Right renal pelvis (tissue), 4 donors: ENCODE measurements around the gene PHOX2A. TPM values are rescaled to one million over a fixed set of nuclear protein-coding genes. Genes with fewer than 3 reads are reported as not detected.
"Not testable (repeated sequence)": the region's sequence is repeated elsewhere in the genome, so short reads cannot be mapped to it uniquely, and the experiment has no call there.

ENCODE experiments used
- DNase-seq, 4 donors: peaks; one replicate each; pipeline ENCODE4 v3.0.0-alpha.2; 2013; ENCODE audit warnings: low read depth in 4 of 4, low spot score in 3 of 4, missing footprints in 1 of 4
- polyA plus RNA-seq, 4 donors: library from polyadenylated mRNA; unstranded; fragments of 120-200 nt; gene quantifications; one replicate each; pipeline ENCODE4 v1.2.1, GENCODE V29; 2013; ENCODE audit not compliant: insufficient read length in 4 of 4

The PHOX2A gene
- polyA plus RNA-seq, 4 donors = 0.49 TPM; not detected in 3

DNA sequence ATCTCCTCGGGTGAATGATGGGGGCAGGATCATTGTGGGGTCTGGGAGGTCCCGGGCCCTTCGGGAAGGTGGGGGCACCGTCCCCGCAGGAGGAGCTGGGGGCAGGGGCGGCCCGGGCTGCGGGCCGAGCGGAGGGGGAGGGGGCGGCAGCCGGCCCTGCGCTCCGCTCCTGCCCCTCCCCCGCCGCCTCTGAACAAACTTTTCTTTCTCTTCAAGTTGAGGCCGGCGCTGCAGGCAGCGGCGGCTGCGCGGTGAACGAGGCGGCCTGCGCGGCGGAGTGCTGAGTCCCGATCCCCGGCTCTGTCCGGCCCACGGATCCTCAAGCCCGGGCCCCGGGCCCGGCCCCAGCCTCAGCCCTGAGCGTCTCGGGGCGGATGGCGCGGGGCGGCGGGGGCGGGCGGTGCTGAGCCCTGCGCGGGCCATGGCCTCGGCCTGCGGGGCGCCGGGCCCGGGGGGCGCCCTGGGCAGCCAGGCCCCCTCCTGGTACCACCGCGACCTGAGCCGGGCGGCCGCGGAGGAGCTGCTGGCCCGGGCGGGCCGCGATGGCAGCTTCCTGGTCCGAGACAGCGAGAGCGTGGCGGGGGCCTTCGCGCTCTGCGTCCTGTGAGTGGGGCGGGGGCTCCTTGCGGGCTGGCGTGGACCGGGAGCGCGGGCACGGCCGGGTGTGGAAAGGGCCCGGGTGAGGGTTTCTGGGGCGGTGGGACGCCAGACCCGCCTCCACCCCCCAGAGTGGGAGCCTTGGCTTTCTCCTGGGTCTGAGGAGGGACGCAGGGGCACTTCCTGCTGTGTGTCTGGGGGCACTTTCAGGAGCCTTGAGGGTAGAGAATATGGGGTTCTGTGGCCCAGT is 19.2 kb downstream of the PHOX2A start, which contains the start of gene INPPL1:
Gene INPPL1 (plus strand): TSS at position 204 of the 847 bp plus-strand sequence. CDS start 218 bp downstream, at position 422.
- DNase-seq = no peak

DNA sequence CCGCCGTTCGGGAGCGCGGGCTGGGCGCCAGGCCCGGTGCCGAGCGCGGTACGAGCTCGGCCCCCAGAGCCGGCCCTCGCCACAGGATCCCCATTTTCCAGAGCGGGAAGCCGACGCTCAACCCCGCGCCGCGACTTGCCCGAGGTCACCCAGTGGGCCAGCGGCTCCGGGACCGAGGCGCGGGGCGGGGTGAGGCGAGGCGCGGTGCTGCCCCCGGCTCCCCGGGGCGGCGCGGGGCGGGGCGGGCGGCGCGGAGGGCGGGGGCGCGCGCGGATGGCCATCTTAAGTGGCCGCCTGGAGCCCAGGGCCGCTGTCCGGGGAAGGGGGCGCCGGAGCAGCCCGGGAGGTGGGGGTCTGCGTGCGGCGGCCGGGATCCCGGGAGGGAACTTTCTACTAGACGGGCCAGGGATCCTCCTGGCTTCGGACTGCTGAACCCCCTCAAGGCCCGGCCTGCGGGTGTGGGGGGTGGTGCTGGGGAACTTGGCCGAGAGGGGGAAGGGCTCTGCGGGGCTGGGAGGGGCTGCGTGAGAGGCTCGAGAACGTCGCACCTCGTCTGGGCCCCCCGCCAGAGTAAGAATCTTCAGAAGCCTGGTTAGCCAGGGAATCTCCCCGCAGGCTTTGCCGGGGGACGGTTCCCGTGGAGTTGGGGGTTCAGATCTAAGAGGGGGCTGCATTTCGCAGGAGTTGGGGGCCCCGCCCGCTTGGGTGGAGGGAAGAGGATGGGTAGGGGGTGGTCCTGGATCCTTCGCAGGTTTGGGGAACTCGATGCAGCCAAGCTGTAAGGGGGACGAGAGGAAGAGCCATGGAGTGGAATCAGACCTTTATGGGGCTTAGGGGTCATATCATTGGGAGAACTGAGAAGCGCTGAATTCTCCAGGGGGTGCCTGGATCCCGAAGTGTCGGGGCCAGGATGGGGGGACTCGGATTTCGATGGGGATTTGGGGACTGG is 20.1 kb downstream of the PHOX2A start:
- DNase-seq = peak in 2 of 4 donors; percentile 52 to 69

GRCh38 chr11:72222907-72223614 is 20.9 kb downstream of the PHOX2A start:
- peak; percentile 90 to 95 (median 94) for DNase-seq

- no peak for DNase-seq
Measured at GRCh38 chr11:72222106-72222891, 21.7 kb downstream of the PHOX2A start.

- DNase-seq = no peak
Measured at GRCh38 chr11:72221386-72222075, 22.4 kb downstream of the PHOX2A start.

DNA sequence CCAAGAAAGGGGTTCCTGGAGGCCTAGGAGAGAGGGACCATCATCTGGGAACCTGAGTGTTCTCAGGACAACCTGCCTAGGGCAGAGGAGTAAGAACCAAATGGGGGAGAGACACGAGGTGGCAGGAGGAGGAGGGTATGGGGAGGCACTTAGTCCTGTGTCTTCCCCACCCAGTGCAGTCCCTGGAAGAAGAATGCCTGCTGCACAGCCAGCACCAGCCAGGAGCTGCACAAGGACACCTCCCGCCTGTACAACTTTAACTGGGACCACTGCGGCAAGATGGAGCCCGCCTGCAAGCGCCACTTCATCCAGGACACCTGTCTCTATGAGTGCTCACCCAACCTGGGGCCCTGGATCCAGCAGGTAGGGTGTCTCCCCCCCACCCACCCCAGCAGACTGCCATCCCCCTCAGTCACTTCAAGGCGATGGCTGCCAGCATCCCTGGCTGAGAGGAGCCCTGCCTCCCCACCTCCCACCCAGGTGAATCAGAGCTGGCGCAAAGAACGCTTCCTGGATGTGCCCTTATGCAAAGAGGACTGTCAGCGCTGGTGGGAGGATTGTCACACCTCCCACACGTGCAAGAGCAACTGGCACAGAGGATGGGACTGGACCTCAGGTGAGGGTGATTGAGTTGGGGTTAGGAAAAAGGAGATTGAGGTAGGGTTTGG is 23.1 kb downstream of the PHOX2A start:
- no peak for DNase-seq

DNA sequence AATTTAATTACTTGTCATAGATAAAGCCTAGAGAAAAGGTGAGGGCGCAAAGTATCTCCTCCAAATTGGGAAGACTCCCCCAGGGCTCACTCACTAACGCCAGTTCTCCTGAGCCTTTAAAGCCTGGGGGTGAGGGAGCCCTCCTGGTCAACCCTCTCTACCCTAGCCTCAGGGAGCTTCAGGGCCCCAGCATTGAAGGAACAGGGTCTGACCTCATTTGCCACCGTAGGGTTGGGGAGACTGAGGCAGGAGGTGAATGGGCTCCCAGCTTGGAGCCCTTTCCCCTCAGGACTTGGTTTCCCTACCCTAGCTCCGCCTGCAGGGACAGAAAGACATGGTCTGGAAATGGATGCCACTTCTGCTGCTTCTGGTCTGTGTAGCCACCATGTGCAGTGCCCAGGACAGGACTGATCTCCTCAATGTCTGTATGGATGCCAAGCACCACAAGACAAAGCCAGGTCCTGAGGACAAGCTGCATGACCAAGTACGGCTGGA is 25.7 kb downstream of the PHOX2A start:
- DNase-seq = no peak

DNA sequence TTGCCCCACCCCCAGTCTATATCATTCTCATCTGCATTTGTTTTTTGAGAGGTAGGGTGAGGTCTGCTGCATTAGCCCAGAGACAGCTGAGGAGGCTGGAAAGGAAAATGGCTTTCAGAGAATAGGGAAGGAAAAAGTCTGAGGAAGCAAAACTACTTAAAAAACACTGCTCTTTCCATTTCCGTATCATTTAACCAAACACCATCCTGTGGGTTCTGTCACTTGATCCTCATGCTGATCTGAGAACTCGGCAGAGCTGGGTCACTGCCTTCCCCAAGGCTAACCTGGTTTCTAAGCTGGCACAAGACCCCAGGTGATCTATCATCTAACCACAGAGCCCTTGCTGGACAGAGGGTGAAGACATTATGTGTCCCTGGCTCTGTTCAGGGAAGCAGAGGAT is 26.1 kb downstream of the PHOX2A start:
- no peak for DNase-seq

DNA sequence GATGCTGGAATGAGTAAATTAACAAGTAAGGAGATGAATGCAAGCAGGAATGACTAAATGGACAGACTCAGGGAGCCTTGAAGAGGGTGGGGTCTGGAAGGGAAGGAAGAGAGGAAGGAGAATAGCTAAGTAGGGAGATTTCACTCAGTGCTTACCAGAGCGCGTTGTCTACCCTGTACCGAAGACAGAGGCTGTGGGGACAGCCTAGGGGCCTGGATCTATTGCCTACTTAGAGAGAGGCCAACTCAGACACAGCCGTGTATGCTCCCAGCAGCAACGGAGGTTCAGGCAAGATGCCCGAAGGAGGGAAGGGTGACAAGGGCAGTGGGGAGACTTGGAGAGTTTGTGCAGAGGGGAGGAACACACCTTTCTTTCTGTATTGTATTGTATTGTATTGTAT is 27.3 kb downstream of the PHOX2A start, which contains the start of gene FOLR2:
Gene FOLR2 (plus strand): TSS at position 157 of the 400 bp plus-strand sequence. CDS start 1,791 bp downstream, outside the sequence.
- DNase-seq = no peak

GRCh38 chr11:72209101-72209500 is 34.9 kb downstream of the PHOX2A start:
- DNase-seq = no peak

DNA sequence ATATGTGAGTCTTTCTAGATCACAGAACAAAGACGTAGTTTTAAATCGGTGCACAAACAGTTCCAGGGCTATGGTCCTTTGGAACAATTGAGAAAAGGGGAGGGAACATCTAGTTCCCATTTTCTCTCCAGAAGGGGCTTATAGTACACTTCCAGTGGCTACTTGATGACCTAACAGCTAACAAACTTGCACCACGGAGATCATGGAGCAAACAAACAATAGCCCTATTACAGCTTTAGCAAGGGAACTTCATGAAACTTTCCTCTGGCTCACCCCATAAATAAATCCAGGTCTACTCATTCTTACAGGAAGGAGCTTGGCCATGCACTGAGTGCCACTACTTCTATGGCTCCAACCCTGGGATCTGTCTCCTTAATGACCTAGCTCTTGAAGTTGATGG is 35.7 kb downstream of the PHOX2A start:
- DNase-seq = no peak

- not testable (repeated sequence) for DNase-seq
Measured at GRCh38 chr11:72206794-72207193, 37.2 kb downstream of the PHOX2A start.

GRCh38 chr11:72204886-72205285 is 39.1 kb downstream of the PHOX2A start:
- no peak for DNase-seq

GRCh38 chr11:72203163-72203562 is 40.8 kb downstream of the PHOX2A start:
- DNase-seq = no peak

DNA sequence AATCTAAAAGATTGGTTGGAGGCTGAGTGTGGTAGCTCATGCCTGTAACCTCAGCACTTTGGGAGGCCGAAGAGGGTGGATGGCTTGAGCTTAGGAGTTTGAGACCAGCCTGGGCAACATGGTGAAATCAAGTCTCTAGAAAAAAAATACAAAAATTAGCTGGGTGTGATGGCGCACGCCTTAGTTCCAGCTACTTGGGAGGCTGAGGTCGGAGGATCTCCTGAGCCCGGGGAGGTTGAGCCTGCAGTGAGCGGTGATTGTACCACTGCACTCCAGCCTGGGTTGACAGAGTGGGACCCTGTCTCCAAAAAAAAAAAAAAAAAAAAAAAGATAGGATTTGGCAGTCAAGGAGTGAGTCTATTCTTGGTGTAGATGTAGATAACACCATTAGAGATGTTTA is 41.4 kb downstream of the PHOX2A start:
- no peak for DNase-seq

- not testable (repeated sequence) for DNase-seq
Measured at GRCh38 chr11:72201445-72201844, 42.5 kb downstream of the PHOX2A start.

- DNase-seq = no peak
Measured at GRCh38 chr11:72195518-72196270, 48.3 kb downstream of the PHOX2A start.

- no peak for DNase-seq
Measured at GRCh38 chr11:72191961-72192381, 52.0 kb downstream of the PHOX2A start, which contains the start of gene FOLR1. Gene FOLR1, plus strand, starts transcription at chr11:72192140. Its CDS starts 34 bp downstream, at chr11:72192174.
